ENCODE data around the gene VIM.
A peak's percentile ranks its signal among the peaks of the same experiment; 100 is the strongest.

Gene VIM

GRCh38 chr10:17229717-17229966, 1.6 kb downstream of the VIM start:
- H3K4me3 ChIP-seq (ENCODE audit: low read length), result peak overlapping the region; percentile 97
- peaks cover 37% of the 10 kb centered on the region for H4K20me1 ChIP-seq (ENCODE audit: insufficient read depth, low read length)
- peak overlapping the region; percentile 97 for H3K27ac ChIP-seq (ENCODE audit: low read length)
- peak overlapping the region; percentile 87 for H3K4me2 ChIP-seq (ENCODE audit: low read length)
- TF ChIP-seq CTCF (IDR thresholded peaks at IDR 0.05; ENCODE audit: low read depth, low read length), result no peak
- TF ChIP-seq EZH2phosphoT487 (IDR thresholded peaks at IDR 0.05; ENCODE audit: low read depth), result no peak
- H3K36me3 ChIP-seq (replicated peaks; ENCODE audit: low read depth, low read length), result peaks cover 37% of the 10 kb centered on the region
- H3K4me1 ChIP-seq (ENCODE audit: low read length), result peaks cover 37% of the 10 kb centered on the region
- no peak overlapping the region for H2AFZ ChIP-seq (ENCODE audit: low read depth, low read length)
- peaks cover 47% of the 10 kb centered on the region for H3K79me2 ChIP-seq (ENCODE audit: low read length)
- H3K9ac ChIP-seq (ENCODE audit: low read length), result peak overlapping the region; percentile 100
- no peaks in the 10 kb centered on the region for H3K27me3 ChIP-seq (ENCODE audit: low read depth, low read length)
- H3K9me3 ChIP-seq (ENCODE audit: insufficient read depth, low read length), result no peaks in the 10 kb centered on the region

GRCh38 chr10:17229967-17230682, 2.1 kb downstream of the VIM start:
- Histone ChIP-seq H3K27me3 (ENCODE audit: low read depth, low read length) (no peaks in the 10 kb centered on the region), H3K36me3 (replicated peaks; ENCODE audit: low read depth, low read length) (peaks cover 42% of the 10 kb centered on the region), H2AFZ (ENCODE audit: low read depth, low read length) (no peak overlapping the region), H3K4me1 (ENCODE audit: low read length) (peaks cover 37% of the 10 kb centered on the region), H3K4me2 (ENCODE audit: low read length) (peak overlapping the region; percentile 87), H3K4me3 (ENCODE audit: low read length) (peak overlapping the region; percentile 97), H3K27ac (ENCODE audit: low read length) (peak overlapping the region; percentile 97), H3K9ac (ENCODE audit: low read length) (peak overlapping the region; percentile 100), H3K79me2 (ENCODE audit: low read length) (peaks cover 47% of the 10 kb centered on the region), H4K20me1 (ENCODE audit: insufficient read depth, low read length) (peaks cover 42% of the 10 kb centered on the region), H3K9me3 (ENCODE audit: insufficient read depth, low read length) (no peaks in the 10 kb centered on the region)
- no peak for TF ChIP-seq EZH2phosphoT487 (IDR thresholded peaks at IDR 0.05; ENCODE audit: low read depth)

- Histone ChIP-seq H3K27me3 (ENCODE audit: low read depth, low read length) (no peaks in the 10 kb centered on the region), H3K27ac (ENCODE audit: low read length) (peak overlapping the region; percentile 58), H3K9me3 (ENCODE audit: insufficient read depth, low read length) (no peaks in the 10 kb centered on the region), H3K4me2 (ENCODE audit: low read length) (peak overlapping the region; percentile 87), H3K4me1 (ENCODE audit: low read length) (peaks cover 27% of the 10 kb centered on the region), H2AFZ (ENCODE audit: low read depth, low read length) (no peak overlapping the region), H3K79me2 (ENCODE audit: low read length) (peaks cover 42% of the 10 kb centered on the region), H3K36me3 (replicated peaks; ENCODE audit: low read depth, low read length) (peaks cover 58% of the 10 kb centered on the region), H3K4me3 (ENCODE audit: low read length) (peak overlapping the region; percentile 97), H4K20me1 (ENCODE audit: insufficient read depth, low read length) (peaks cover 57% of the 10 kb centered on the region), H3K9ac (ENCODE audit: low read length) (no peak overlapping the region)
- TF ChIP-seq EZH2phosphoT487 (IDR thresholded peaks at IDR 0.05; ENCODE audit: low read depth) (no peak), CTCF (IDR thresholded peaks at IDR 0.05; ENCODE audit: low read depth, low read length) (no peak)
These were observed 3.7 kb downstream of the VIM start for GRCh38 chr10:17231788-17232187.

- H3K4me1 ChIP-seq (ENCODE audit: low read length), result peaks cover 22% of the 10 kb centered on the region
- TF ChIP-seq EZH2phosphoT487 (IDR thresholded peaks at IDR 0.05; ENCODE audit: low read depth) (no peak), CTCF (IDR thresholded peaks at IDR 0.05; ENCODE audit: low read depth, low read length) (no peak)
- H3K9me3 ChIP-seq (ENCODE audit: insufficient read depth, low read length), result no peaks in the 10 kb centered on the region
- no peak overlapping the region for H3K9ac ChIP-seq (ENCODE audit: low read length)
- H2AFZ ChIP-seq (ENCODE audit: low read depth, low read length), result no peak overlapping the region
- H3K27ac ChIP-seq (ENCODE audit: low read length), result peak overlapping the region; percentile 58
- H3K4me2 ChIP-seq (ENCODE audit: low read length), result peak overlapping the region; percentile 87
- peak overlapping the region; percentile 97 for H3K4me3 ChIP-seq (ENCODE audit: low read length)
- peaks cover 65% of the 10 kb centered on the region for H3K36me3 ChIP-seq (replicated peaks; ENCODE audit: low read depth, low read length)
- H4K20me1 ChIP-seq (ENCODE audit: insufficient read depth, low read length), result peaks cover 57% of the 10 kb centered on the region
- peaks cover 40% of the 10 kb centered on the region for H3K79me2 ChIP-seq (ENCODE audit: low read length)
- no peaks in the 10 kb centered on the region for H3K27me3 ChIP-seq (ENCODE audit: low read depth, low read length)
These were observed 4.4 kb downstream of the VIM start for GRCh38 chr10:17232276-17232960.
